Stimulated activated naive CD8-positive, alpha-beta T cell treated with anti-CD3 and anti-CD28 coated beads, Interleukin-15, Interleukin-2, amounts not matched to agents 100 U/mL and 50 U/mL, for 24 hours (primary cell): ENCODE data around the gene JMJD7.

ENCODE experiments used
- ATAC-seq: fragments of 150-1000 bp; cut with Tn5 transposase; one replicate; pipeline ENCODE4 v1.10.0; 2021
- DNase-seq: peaks from one replicate; pipeline ENCODE4 v3.0.0; 2021

The JMJD7 gene

GRCh38 chr15:41827880-41828806, at the start of gene JMJD7:
TSS of gene JMJD7 (plus strand) at chr15:41828092. CDS start at chr15:41828125, 33 bp downstream.
- ATAC-seq (peak; percentile 93), DNase-seq (peak; percentile 99)

- ATAC-seq, result no peak
- no peak for DNase-seq
Measured at GRCh38 chr15:41778521-41778920, 49.4 kb upstream of the JMJD7 start.

- ATAC-seq, result no peak
Measured at GRCh38 chr15:41779662-41780157, 48.2 kb upstream of the JMJD7 start.

GRCh38 chr15:41780266-41780665, 47.6 kb upstream of the JMJD7 start:
- no peak for DNase-seq
- no peak for ATAC-seq

More at GRCh38 chr15:41779662-41780157, 48.2 kb upstream of the JMJD7 start:
- no peak for DNase-seq

GRCh38 chr15:41780727-41781126, 47.2 kb upstream of the JMJD7 start:
- ATAC-seq (no peak), DNase-seq (no peak)

- DNase-seq (no peak), ATAC-seq (no peak)
Measured at GRCh38 chr15:41782371-41783282, 45.3 kb upstream of the JMJD7 start.

- ATAC-seq, result no peak
- no peak for DNase-seq
Measured at GRCh38 chr15:41783296-41783695, 44.6 kb upstream of the JMJD7 start.

GRCh38 chr15:41788262-41788661, 39.6 kb upstream of the JMJD7 start:
- ATAC-seq, result no peak
- DNase-seq, result no peak

GRCh38 chr15:41789236-41789635, 38.7 kb upstream of the JMJD7 start:
- no peak for DNase-seq
- no peak for ATAC-seq

GRCh38 chr15:41789662-41790061, 38.2 kb upstream of the JMJD7 start:
- no peak for ATAC-seq

GRCh38 chr15:41790169-41790568, 37.7 kb upstream of the JMJD7 start:
- no peak for ATAC-seq
- no peak for DNase-seq

More at GRCh38 chr15:41789662-41790061, 38.2 kb upstream of the JMJD7 start:
- DNase-seq, result no peak

GRCh38 chr15:41790756-41791546, 36.9 kb upstream of the JMJD7 start:
- ATAC-seq (no peak), DNase-seq (no peak)

- DNase-seq (no peak), ATAC-seq (no peak)
Measured at GRCh38 chr15:41791547-41791937, 36.4 kb upstream of the JMJD7 start.

GRCh38 chr15:41792000-41792637, 35.8 kb upstream of the JMJD7 start:
- DNase-seq (no peak), ATAC-seq (no peak)

- DNase-seq (no peak), ATAC-seq (no peak)
Measured at GRCh38 chr15:41794081-41794480, 33.8 kb upstream of the JMJD7 start.

GRCh38 chr15:41795996-41796856, 31.7 kb upstream of the JMJD7 start:
- ATAC-seq (no peak), DNase-seq (no peak)

- DNase-seq (no peak), ATAC-seq (no peak)
Measured at GRCh38 chr15:41797201-41797944, 30.5 kb upstream of the JMJD7 start.

- DNase-seq, result peak; percentile 13
- ATAC-seq, result peak; percentile 85
Measured at GRCh38 chr15:41798607-41799487, 29.0 kb upstream of the JMJD7 start.

GRCh38 chr15:41799488-41799805, 28.4 kb upstream of the JMJD7 start:
- DNase-seq (no peak), ATAC-seq (no peak)
